ENCODE measurements around the gene TNNT3.
"Not testable (repeated sequence)": the region's sequence is repeated elsewhere in the genome, so short reads cannot be mapped to it uniquely, and the experiment has no call there.

Gene TNNT3

GRCh38 chr11:1881442-1882264 is 37.9 kb upstream of the TNNT3 start:
- DNase-seq = peak; percentile 31

- DNase-seq = peak; percentile 83
These were observed 37.0 kb upstream of the TNNT3 start for GRCh38 chr11:1882265-1883238.

GRCh38 chr11:1883346-1884302 is 35.9 kb upstream of the TNNT3 start:
- no peak for DNase-seq

- DNase-seq = no peak
These were observed 35.2 kb upstream of the TNNT3 start for GRCh38 chr11:1884303-1884700.

GRCh38 chr11:1886551-1886950 is 33.0 kb upstream of the TNNT3 start:
- DNase-seq = not testable (repeated sequence)

- no peak for DNase-seq
These were observed 31.8 kb upstream of the TNNT3 start for GRCh38 chr11:1887451-1888346.

GRCh38 chr11:1888347-1888753 is 31.2 kb upstream of the TNNT3 start:
- no peak for DNase-seq

- no peak for DNase-seq
These were observed 30.7 kb upstream of the TNNT3 start for GRCh38 chr11:1888811-1889210.

GRCh38 chr11:1889224-1889930 is 30.1 kb upstream of the TNNT3 start:
- peak; percentile 61 for DNase-seq

- DNase-seq = no peak
These were observed 29.3 kb upstream of the TNNT3 start for GRCh38 chr11:1889941-1890855.

GRCh38 chr11:1890856-1891830 is 28.4 kb upstream of the TNNT3 start:
- DNase-seq = no peak

GRCh38 chr11:1891831-1892115 is 27.7 kb upstream of the TNNT3 start, which contains the start of gene PRR33:
Gene PRR33 (minus strand): TSS chr11:1891895. CDS start chr11:1890584, 1,311 bp downstream.
- no peak for DNase-seq

GRCh38 chr11:1892116-1892515 is 27.4 kb upstream of the TNNT3 start:
- DNase-seq = no peak

GRCh38 chr11:1892558-1892957 is 26.9 kb upstream of the TNNT3 start:
- DNase-seq = no peak

GRCh38 chr11:1893581-1894359 is 25.7 kb upstream of the TNNT3 start:
- DNase-seq = no peak

GRCh38 chr11:1894759-1895158 is 24.7 kb upstream of the TNNT3 start:
- DNase-seq = no peak

GRCh38 chr11:1896468-1896867 is 23.0 kb upstream of the TNNT3 start:
- no peak for DNase-seq

GRCh38 chr11:1896923-1897322 is 22.6 kb upstream of the TNNT3 start:
- DNase-seq = no peak
